ENCODE data around the gene DSCAM. TPM values are rescaled to one million over a fixed set of nuclear protein-coding genes. Genes with fewer than 3 reads are reported as not detected.

The DSCAM gene
- total and polyA plus RNA-seq, 2 experiments from 2014 or later = not detected

GRCh38 chr21:40640266-40640789 is 206.6 kb downstream of the DSCAM start:
- Histone ChIP-seq H3K9ac (no peak overlapping the region), H3K27me3 (replicated peaks; ENCODE audit: insufficient read depth) (no peaks in the 10 kb centered on the region), H3K4me3 (no peak overlapping the region), H3K4me2 (ENCODE audit: unreplicated experiment) (no peak overlapping the region), H3K36me3 (ENCODE audit: low read depth) (no peaks in the 10 kb centered on the region), H2AFZ (no peak overlapping the region), H3K9me3 (ENCODE audit: low read depth) (no peaks in the 10 kb centered on the region), H3K9me2 (ENCODE audit: insufficient read depth) (no peaks in the 10 kb centered on the region), H3K27ac (no peak overlapping the region), H3K4me1 (ENCODE audit: insufficient read depth) (no peaks in the 10 kb centered on the region), H3K79me2 (ENCODE audit: insufficient read depth) (no peaks in the 10 kb centered on the region), H4K20me1 (ENCODE audit: insufficient read depth) (no peaks in the 10 kb centered on the region), H3F3A (ENCODE audit: insufficient read depth) (no peaks in the 10 kb centered on the region)
- TF ChIP-seq EZH2 (IDR thresholded peaks at IDR 0.05; ENCODE audit: insufficient read depth, poor library complexity, severe bottlenecking) = no peak
- in situ Hi-C loops (cut with MboI) = no loop called here
- WGBS, 2 experiments (ENCODE audit: low coverage in 1 of 2, low lambda C conversion rate in 2 of 2, missing lambda C conversion rate in 2 of 2) = 16 to 22% methylated on average over 9 of the region's 9 CpGs
- no peak for DNase-seq

GRCh38 chr21:40639616-40640194 is 207.3 kb downstream of the DSCAM start:
- Histone ChIP-seq H3K9me3 (ENCODE audit: low read depth) (no peaks in the 10 kb centered on the region), H3K36me3 (ENCODE audit: low read depth) (no peaks in the 10 kb centered on the region), H3K4me2 (ENCODE audit: unreplicated experiment) (no peak overlapping the region), H3K27me3 (replicated peaks; ENCODE audit: insufficient read depth) (no peaks in the 10 kb centered on the region), H3K4me1 (ENCODE audit: insufficient read depth) (no peaks in the 10 kb centered on the region), H3K27ac (no peak overlapping the region), H3K4me3 (no peak overlapping the region), H3K79me2 (ENCODE audit: insufficient read depth) (no peaks in the 10 kb centered on the region), H3K9ac (no peak overlapping the region), H2AFZ (no peak overlapping the region), H3K9me2 (ENCODE audit: insufficient read depth) (no peaks in the 10 kb centered on the region), H4K20me1 (ENCODE audit: insufficient read depth) (no peaks in the 10 kb centered on the region), H3F3A (ENCODE audit: insufficient read depth) (no peaks in the 10 kb centered on the region)
- TF ChIP-seq EZH2phosphoT487 (IDR thresholded peaks at IDR 0.05; ENCODE audit: insufficient read depth, low read depth) (no peak), EZH2 (IDR thresholded peaks at IDR 0.05; ENCODE audit: insufficient read depth, poor library complexity, severe bottlenecking) (no peak)
- in situ Hi-C loops (cut with MboI) = no loop called here
- no peak for DNase-seq
- WGBS, 2 experiments (ENCODE audit: low coverage in 1 of 2, low lambda C conversion rate in 2 of 2, missing lambda C conversion rate in 2 of 2) = 6 to 9% methylated on average over 6 of the region's 6 CpGs

- H3F3A ChIP-seq (ENCODE audit: insufficient read depth) = no peaks in the 10 kb centered on the region
- no peak overlapping the region for H3K9ac ChIP-seq
- H3K9me2 ChIP-seq (ENCODE audit: insufficient read depth) = no peaks in the 10 kb centered on the region
- H3K9me3 ChIP-seq (ENCODE audit: low read depth) = no peaks in the 10 kb centered on the region
- H3K4me3 ChIP-seq = no peak overlapping the region
- no peaks in the 10 kb centered on the region for H3K79me2 ChIP-seq (ENCODE audit: insufficient read depth)
- H3K27ac ChIP-seq = no peak overlapping the region
- DNase-seq = no peak
- no peak overlapping the region for H3K4me2 ChIP-seq (ENCODE audit: unreplicated experiment)
- TF ChIP-seq EZH2phosphoT487 (IDR thresholded peaks at IDR 0.05; ENCODE audit: insufficient read depth, low read depth) (no peak), EZH2 (IDR thresholded peaks at IDR 0.05; ENCODE audit: insufficient read depth, poor library complexity, severe bottlenecking) (no peak)
- H3K4me1 ChIP-seq (ENCODE audit: insufficient read depth) = no peaks in the 10 kb centered on the region
- in situ Hi-C loops (cut with MboI) = no loop called here
- H3K36me3 ChIP-seq (ENCODE audit: low read depth) = no peaks in the 10 kb centered on the region
- H3K27me3 ChIP-seq (replicated peaks; ENCODE audit: insufficient read depth) = no peaks in the 10 kb centered on the region
- H2AFZ ChIP-seq = no peak overlapping the region
- WGBS, 2 experiments (ENCODE audit: low coverage in 1 of 2, low lambda C conversion rate in 2 of 2, missing lambda C conversion rate in 2 of 2) = 22 to 24% methylated on average over 17 of the region's 17 CpGs
- no peaks in the 10 kb centered on the region for H4K20me1 ChIP-seq (ENCODE audit: insufficient read depth)
Measured at GRCh38 chr21:40638466-40639251, 208.3 kb downstream of the DSCAM start.

GRCh38 chr21:40636026-40636425 is 210.9 kb downstream of the DSCAM start:
- no peak for DNase-seq
- H2AFZ ChIP-seq = no peak overlapping the region
- H3F3A ChIP-seq (ENCODE audit: insufficient read depth) = no peaks in the 10 kb centered on the region
- H3K27me3 ChIP-seq (replicated peaks; ENCODE audit: insufficient read depth) = no peaks in the 10 kb centered on the region
- no peaks in the 10 kb centered on the region for H3K4me1 ChIP-seq (ENCODE audit: insufficient read depth)
- no peak for TF ChIP-seq EZH2 (IDR thresholded peaks at IDR 0.05; ENCODE audit: insufficient read depth, poor library complexity, severe bottlenecking)
- no peaks in the 10 kb centered on the region for H3K9me2 ChIP-seq (ENCODE audit: insufficient read depth)
- no peak overlapping the region for H3K27ac ChIP-seq
- H3K79me2 ChIP-seq (ENCODE audit: insufficient read depth) = no peaks in the 10 kb centered on the region
- H3K9ac ChIP-seq = no peak overlapping the region
- no peaks in the 10 kb centered on the region for H3K36me3 ChIP-seq (ENCODE audit: low read depth)
- no peaks in the 10 kb centered on the region for H4K20me1 ChIP-seq (ENCODE audit: insufficient read depth)
- 43 to 44% methylated on average over 9 of the region's 9 CpGs for WGBS, 2 experiments (ENCODE audit: low coverage in 1 of 2, low lambda C conversion rate in 2 of 2, missing lambda C conversion rate in 2 of 2)
- in situ Hi-C loops (cut with MboI) = no loop called here
- no peak overlapping the region for H3K4me3 ChIP-seq
- no peak overlapping the region for H3K4me2 ChIP-seq (ENCODE audit: unreplicated experiment)
- no peaks in the 10 kb centered on the region for H3K9me3 ChIP-seq (ENCODE audit: low read depth)
